ENCODE measurements around the gene NXPE1.

DNA sequence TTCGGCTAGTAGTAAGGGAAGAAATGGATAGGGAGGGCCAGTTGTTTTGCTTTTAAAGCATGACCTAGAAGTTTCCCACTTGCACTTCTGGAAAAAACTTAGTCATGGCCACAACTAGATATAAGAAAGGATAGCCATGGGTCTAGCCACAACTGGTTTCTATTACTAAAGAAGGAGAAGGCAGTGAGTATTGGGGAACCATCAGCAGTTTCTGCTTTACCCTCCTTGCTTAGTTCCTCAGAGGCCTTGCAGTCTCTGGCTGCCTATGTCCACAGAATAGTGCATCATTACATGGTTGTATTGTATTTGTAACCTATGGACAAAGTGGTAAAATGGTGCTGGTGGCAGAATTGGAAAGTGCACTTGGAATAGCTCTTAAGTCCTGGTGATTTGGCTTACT lies 35.6 kb downstream of the NXPE1 start:
- TF ChIP-seq, protein P1, sequence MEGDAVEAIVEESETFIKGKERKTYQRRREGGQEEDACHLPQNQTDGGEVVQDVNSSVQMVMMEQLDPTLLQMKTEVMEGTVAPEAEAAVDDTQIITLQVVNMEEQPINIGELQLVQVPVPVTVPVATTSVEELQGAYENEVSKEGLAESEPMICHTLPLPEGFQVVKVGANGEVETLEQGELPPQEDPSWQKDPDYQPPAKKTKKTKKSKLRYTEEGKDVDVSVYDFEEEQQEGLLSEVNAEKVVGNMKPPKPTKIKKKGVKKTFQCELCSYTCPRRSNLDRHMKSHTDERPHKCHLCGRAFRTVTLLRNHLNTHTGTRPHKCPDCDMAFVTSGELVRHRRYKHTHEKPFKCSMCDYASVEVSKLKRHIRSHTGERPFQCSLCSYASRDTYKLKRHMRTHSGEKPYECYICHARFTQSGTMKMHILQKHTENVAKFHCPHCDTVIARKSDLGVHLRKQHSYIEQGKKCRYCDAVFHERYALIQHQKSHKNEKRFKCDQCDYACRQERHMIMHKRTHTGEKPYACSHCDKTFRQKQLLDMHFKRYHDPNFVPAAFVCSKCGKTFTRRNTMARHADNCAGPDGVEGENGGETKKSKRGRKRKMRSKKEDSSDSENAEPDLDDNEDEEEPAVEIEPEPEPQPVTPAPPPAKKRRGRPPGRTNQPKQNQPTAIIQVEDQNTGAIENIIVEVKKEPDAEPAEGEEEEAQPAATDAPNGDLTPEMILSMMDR (IDR thresholded peaks at IDR 0.05), result no peak
- no peak for TF ChIP-seq POLR2A (IDR thresholded peaks at IDR 0.05)
